Loucy (cell line): ENCODE results near the gene LPP.

Experiments
- EZH2phosphoT487 ChIP-seq: fragments of 200-600 bp; IDR thresholded peaks from 2 replicates; pipeline ENCODE4 v1.6.1; 2018; ENCODE audit warnings: antibody characterized with exemption, mild to moderate bottlenecking, moderate library complexity, borderline replicate concordance
- TF ChIP-seq, protein P1 (sequence below): fragments of 200-600 bp; sonication (generic); conservative IDR thresholded peaks from 2 replicates; pipeline ENCODE4 v1.5.1; 2014; ENCODE audit warnings: mild to moderate bottlenecking, antibody characterized with exemption, low read length

DNA sequence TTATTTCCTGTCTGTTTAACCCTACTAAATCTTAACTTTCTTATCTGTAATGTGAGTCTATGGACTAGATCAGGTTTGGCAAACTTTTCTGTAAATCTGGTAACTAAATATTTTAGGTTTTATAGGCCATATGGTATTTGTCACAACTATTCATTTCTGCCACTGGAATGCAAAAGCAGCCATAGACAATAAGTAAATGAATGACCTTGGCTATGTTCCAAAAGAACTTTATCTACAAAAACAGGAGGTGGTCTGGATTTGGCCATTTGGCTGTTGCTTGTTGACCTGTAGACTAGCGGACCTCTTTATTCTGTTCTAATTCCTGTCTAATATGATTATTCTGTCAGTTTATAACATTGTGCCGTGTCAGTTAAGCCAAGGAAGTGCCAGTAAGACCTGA is 314.2 kb downstream of the LPP start:
- TF ChIP-seq, protein P1, sequence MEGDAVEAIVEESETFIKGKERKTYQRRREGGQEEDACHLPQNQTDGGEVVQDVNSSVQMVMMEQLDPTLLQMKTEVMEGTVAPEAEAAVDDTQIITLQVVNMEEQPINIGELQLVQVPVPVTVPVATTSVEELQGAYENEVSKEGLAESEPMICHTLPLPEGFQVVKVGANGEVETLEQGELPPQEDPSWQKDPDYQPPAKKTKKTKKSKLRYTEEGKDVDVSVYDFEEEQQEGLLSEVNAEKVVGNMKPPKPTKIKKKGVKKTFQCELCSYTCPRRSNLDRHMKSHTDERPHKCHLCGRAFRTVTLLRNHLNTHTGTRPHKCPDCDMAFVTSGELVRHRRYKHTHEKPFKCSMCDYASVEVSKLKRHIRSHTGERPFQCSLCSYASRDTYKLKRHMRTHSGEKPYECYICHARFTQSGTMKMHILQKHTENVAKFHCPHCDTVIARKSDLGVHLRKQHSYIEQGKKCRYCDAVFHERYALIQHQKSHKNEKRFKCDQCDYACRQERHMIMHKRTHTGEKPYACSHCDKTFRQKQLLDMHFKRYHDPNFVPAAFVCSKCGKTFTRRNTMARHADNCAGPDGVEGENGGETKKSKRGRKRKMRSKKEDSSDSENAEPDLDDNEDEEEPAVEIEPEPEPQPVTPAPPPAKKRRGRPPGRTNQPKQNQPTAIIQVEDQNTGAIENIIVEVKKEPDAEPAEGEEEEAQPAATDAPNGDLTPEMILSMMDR, result no peak
- TF ChIP-seq EZH2phosphoT487, result no peak
